ENCODE data around the gene ELMO1.

Gene ELMO1

DNA sequence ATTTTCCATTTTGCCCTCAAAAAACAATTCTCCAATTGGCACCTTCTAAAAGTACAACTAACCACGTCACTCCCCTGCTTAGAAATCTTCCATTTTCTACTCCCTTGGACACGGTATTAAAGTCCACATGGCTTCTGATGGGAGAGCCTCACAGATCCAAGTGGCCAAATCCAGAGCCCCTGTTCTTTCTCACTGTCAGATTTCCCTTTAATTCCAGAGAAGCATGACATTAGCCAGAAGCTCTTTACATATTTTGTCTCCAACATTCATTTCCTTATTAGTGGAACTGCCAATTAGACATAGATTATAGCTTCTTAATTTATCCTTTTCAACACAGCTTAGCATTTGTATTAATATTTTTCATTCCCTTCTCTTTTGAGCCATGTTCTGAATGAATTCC lies 118.7 kb downstream of the ELMO1 start:
- Mint-ChIP-seq H3K36me3 (ENCODE audit: low read depth) (peaks cover 82% of the 10 kb centered on the region), H3K9me3 (no peaks in the 10 kb centered on the region), H3K27me3 (no peaks in the 10 kb centered on the region), H3K4me1 (ENCODE audit: low read depth) (peaks cover 64% of the 10 kb centered on the region), H3K4me3 (no peak overlapping the region), H3K27ac (no peak overlapping the region)

GRCh38 chr7:37327288-37327687 lies 121.4 kb downstream of the ELMO1 start:
- Mint-ChIP-seq H3K36me3 (ENCODE audit: low read depth) (peaks cover 73% of the 10 kb centered on the region), H3K9me3 (no peaks in the 10 kb centered on the region), H3K27me3 (no peaks in the 10 kb centered on the region), H3K4me3 (no peak overlapping the region), H3K27ac (peak overlapping the region; percentile 23), H3K4me1 (ENCODE audit: low read depth) (peaks cover 46% of the 10 kb centered on the region)

DNA sequence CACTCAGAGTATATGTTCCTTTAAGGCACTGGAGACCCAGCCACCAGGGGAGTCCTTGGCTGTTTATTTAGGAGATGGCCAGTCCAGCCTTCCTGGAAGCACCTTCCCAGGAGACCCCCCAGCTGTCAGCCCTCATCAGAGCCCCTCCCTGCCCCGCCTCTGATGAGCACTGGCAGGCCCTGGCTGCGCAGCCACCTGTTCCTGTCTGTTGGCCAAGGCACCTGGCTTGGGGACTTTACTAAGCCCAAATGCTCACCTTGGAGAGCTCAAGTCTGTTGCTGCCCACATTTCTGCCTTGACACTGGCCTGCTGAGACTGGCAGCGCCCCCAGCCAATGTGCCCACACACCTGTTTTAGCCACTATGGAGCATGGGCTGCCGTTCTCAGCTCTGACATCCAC lies 124.7 kb downstream of the ELMO1 start:
- peaks cover 46% of the 10 kb centered on the region for H3K36me3 Mint-ChIP-seq (ENCODE audit: low read depth)

DNA sequence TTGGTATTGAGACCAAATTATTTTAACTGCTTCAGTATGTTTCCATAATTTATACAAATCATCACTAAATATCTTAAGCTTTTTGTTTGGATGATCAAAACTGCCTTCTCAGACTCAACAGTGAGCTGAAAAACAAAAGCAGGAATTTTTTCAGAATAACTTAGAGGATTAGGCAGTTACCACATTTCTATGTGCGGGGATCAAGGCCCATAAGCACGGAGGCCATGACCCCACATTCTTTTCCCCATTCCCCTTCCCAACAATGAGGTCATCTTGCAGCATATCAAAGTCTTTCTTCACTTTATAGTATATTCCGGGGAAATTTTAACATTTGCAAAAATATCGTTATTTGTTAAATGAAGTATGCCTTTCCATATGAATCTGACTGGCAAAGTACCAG lies 125.8 kb downstream of the ELMO1 start:
- H3K27me3 Mint-ChIP-seq, result no peaks in the 10 kb centered on the region
- H3K9me3 Mint-ChIP-seq, result no peaks in the 10 kb centered on the region
- peaks cover 11% of the 10 kb centered on the region for H3K4me1 Mint-ChIP-seq (ENCODE audit: low read depth)
- H3K27ac Mint-ChIP-seq, result no peak overlapping the region
- H3K36me3 Mint-ChIP-seq (ENCODE audit: low read depth), result peaks cover 36% of the 10 kb centered on the region
- H3K4me3 Mint-ChIP-seq, result no peak overlapping the region

More for the DNA sequence above, 124.7 kb downstream of the ELMO1 start:
- Mint-ChIP-seq H3K27ac (no peak overlapping the region), H3K4me1 (ENCODE audit: low read depth) (peaks cover 20% of the 10 kb centered on the region), H3K4me3 (no peak overlapping the region), H3K9me3 (no peaks in the 10 kb centered on the region), H3K27me3 (no peaks in the 10 kb centered on the region)

DNA sequence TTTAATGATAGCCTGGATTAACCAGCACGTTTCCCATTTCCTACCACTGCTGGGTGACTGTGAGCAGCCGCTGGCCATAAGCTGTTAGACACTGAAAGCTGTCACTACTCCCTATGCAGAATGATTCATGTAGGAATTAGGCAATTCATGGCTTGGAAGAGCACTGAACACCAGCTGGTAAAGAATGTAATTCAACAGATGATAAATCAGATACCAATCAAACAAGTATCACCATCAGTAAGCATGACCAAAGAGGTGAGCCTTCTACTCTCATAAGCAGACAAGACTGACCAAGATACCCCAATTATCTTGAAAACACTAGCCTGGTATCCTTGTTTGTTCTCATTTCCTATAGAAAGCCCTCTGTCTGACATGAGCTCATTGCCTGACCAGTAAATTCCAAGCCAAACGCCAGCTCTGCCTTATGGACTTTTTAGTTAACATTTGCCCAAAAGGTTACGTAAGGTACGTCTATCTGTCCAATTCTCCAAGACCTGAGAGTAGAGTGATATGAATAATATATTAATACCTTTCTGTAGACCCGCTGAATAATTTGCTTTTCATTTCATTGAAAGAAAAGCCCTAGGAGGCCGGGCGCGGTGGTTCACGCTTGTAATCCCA lies 127.7 kb downstream of the ELMO1 start:
- peaks cover 8% of the 10 kb centered on the region for H3K4me1 Mint-ChIP-seq (ENCODE audit: low read depth)
- peaks cover 3% of the 10 kb centered on the region for H3K9me3 Mint-ChIP-seq
- H3K27me3 Mint-ChIP-seq, result no peaks in the 10 kb centered on the region
- H3K27ac Mint-ChIP-seq, result no peak overlapping the region
- peaks cover 35% of the 10 kb centered on the region for H3K36me3 Mint-ChIP-seq (ENCODE audit: low read depth)
- H3K4me3 Mint-ChIP-seq, result no peak overlapping the region

- Mint-ChIP-seq H3K4me3 (no peak overlapping the region), H3K9me3 (peaks cover 3% of the 10 kb centered on the region), H3K36me3 (ENCODE audit: low read depth) (peaks cover 28% of the 10 kb centered on the region), H3K4me1 (ENCODE audit: low read depth) (peaks cover 13% of the 10 kb centered on the region), H3K27me3 (no peaks in the 10 kb centered on the region), H3K27ac (no peak overlapping the region)
Observed at GRCh38 chr7:37320140-37320847, 128.4 kb downstream of the ELMO1 start.

DNA sequence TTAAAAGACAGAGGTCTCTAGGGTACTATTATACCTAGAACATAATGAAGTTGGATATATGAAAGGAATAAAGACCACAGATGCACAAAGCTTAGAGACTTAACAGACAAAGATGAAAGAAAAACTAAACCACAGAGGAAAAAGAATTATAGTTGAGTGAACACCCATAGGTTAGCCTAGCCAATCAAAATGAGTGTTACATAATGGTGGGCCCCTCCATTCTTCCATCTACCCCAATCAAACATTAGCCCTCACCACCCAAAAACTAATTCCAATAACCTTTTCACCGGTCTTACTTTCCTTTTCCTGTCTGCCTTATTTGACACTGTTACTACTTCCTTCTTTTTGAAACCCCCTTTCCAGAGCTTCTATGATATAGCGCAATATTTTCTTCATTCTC lies 130.1 kb downstream of the ELMO1 start:
- Mint-ChIP-seq H3K4me3 (no peak overlapping the region), H3K27ac (no peak overlapping the region), H3K9me3 (peaks cover 3% of the 10 kb centered on the region), H3K4me1 (ENCODE audit: low read depth) (peaks cover 29% of the 10 kb centered on the region), H3K27me3 (no peaks in the 10 kb centered on the region), H3K36me3 (ENCODE audit: low read depth) (peaks cover 31% of the 10 kb centered on the region)

DNA sequence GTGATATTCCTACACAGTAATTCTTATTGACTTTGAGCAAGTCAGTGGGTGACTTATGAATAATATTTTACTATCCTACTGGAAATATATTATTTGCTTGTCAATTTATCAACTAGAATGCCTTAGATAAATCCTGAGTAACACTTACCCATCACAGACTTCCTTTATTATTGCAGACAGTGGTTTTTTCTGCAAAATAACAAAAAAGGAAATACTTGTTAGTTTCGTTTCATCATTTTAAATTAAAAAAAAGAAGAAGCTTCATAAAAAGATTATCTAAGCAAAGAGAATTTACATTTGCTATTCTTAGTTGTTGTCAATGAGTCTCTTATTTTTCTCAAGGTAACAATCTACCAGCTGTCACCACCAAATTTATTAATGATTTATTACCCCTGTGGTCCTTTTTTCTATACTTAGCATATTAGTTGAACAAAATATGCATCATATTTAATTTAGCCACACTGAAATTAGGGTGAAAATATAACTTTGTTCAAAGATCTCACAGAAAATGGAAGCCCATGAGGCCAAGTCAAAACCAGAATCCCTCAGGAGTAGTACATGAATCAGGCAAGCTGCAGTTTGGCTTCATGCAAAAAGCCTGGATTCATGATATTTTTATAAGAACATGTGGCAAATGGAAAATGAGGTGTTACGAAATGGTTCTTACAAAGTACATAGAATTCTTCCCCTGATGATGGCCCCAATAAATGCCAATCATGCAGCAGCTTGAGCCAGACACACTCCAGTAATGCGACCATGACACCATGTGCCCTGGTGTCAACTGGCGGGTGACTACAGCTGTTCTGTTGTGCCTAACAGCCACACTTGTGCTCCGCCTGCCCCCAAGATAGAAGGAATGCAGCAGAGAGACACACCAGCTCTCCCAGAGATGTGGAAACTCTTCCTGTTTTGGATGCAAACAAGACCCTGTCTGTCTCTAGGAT lies 132.6 kb downstream of the ELMO1 start:
- Mint-ChIP-seq H3K27ac (no peak overlapping the region), H3K4me3 (no peak overlapping the region), H3K27me3 (no peaks in the 10 kb centered on the region), H3K4me1 (ENCODE audit: low read depth) (peaks cover 52% of the 10 kb centered on the region), H3K36me3 (ENCODE audit: low read depth) (peaks cover 47% of the 10 kb centered on the region), H3K9me3 (peaks cover 3% of the 10 kb centered on the region)

GRCh38 chr7:37312608-37313007 lies 136.1 kb downstream of the ELMO1 start:
- Mint-ChIP-seq H3K36me3 (ENCODE audit: low read depth) (peaks cover 78% of the 10 kb centered on the region), H3K27me3 (no peaks in the 10 kb centered on the region), H3K4me1 (ENCODE audit: low read depth) (peaks cover 80% of the 10 kb centered on the region), H3K9me3 (peaks cover 15% of the 10 kb centered on the region), H3K27ac (no peak overlapping the region), H3K4me3 (no peak overlapping the region)

GRCh38 chr7:37311355-37311754 lies 137.3 kb downstream of the ELMO1 start:
- H3K27ac Mint-ChIP-seq, result peak overlapping the region; percentile 84
- peaks cover 80% of the 10 kb centered on the region for H3K36me3 Mint-ChIP-seq (ENCODE audit: low read depth)
- H3K4me3 Mint-ChIP-seq, result no peak overlapping the region
- no peaks in the 10 kb centered on the region for H3K27me3 Mint-ChIP-seq
- H3K4me1 Mint-ChIP-seq (ENCODE audit: low read depth), result peaks cover 76% of the 10 kb centered on the region
- H3K9me3 Mint-ChIP-seq, result peaks cover 13% of the 10 kb centered on the region

DNA sequence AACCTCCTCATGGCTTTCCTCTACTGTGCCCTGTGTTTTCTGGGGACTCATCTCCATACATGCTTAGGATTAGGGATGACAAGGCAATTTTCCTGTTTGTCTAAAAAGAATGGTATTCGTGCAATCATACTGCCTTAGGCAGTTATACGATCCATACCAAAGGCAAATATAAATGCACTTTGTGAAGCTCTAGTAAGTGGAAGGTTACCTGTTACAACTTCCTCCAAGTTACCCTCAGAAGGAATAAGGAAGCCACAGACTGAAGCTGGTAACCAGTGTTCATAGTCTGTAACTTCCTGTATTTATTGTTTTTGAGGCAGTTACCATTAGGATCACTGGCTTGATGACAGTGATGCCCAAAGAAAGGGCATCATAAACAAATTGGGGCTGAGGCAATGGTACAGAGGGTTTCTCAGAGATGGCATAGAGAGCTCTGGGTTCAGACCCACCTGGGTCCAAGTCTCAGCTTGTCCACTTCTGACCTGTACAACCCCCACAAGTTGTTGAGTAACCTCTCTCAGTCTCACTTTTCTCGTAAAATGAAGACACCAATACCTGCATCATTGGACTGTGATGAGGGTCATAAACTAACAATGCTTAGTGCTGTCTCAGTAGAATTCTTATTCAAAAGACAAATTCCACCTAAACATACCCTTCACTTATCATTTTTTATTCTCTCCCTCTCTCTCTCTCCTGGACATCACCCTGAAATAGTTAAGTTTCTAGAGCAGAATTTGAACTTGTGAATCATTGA lies 138.2 kb downstream of the ELMO1 start:
- Mint-ChIP-seq H3K27me3 (no peaks in the 10 kb centered on the region), H3K36me3 (ENCODE audit: low read depth) (peaks cover 84% of the 10 kb centered on the region), H3K27ac (peak overlapping the region; percentile 84), H3K4me1 (ENCODE audit: low read depth) (peaks cover 73% of the 10 kb centered on the region), H3K9me3 (peaks cover 12% of the 10 kb centered on the region), H3K4me3 (no peak overlapping the region)

- Mint-ChIP-seq H3K27me3 (no peaks in the 10 kb centered on the region), H3K27ac (no peak overlapping the region)
Observed at GRCh38 chr7:37309493-37309892, 139.2 kb downstream of the ELMO1 start.

DNA sequence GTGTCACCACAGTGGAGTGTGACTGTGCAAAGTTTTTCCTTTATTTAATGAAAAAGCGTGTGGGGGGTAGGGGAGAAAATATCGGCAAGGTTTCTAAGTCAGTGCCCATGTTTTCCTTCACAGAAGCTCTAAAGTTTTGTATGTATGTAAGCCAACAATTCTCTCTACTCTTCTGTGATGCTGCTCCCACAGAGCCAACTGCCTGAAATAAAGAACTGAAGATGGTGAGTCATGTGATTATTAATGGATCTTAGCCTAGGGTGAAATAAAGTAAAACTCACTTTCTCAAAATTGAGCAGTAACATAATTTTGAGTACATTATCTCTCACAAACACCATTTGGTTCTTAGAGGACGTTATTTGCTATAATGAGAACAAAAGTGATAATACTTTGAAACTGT lies 143.7 kb downstream of the ELMO1 start:
- no peaks in the 10 kb centered on the region for H3K27me3 Mint-ChIP-seq
- H3K4me3 Mint-ChIP-seq, result no peak overlapping the region
- peaks cover 89% of the 10 kb centered on the region for H3K36me3 Mint-ChIP-seq (ENCODE audit: low read depth)
- H3K27ac Mint-ChIP-seq, result no peak overlapping the region
- H3K9me3 Mint-ChIP-seq, result peaks cover 12% of the 10 kb centered on the region
- H3K4me1 Mint-ChIP-seq (ENCODE audit: low read depth), result peaks cover 24% of the 10 kb centered on the region

More at GRCh38 chr7:37309493-37309892, 139.2 kb downstream of the ELMO1 start:
- H3K4me1 Mint-ChIP-seq (ENCODE audit: low read depth), result peaks cover 64% of the 10 kb centered on the region
- peaks cover 12% of the 10 kb centered on the region for H3K9me3 Mint-ChIP-seq
- H3K36me3 Mint-ChIP-seq (ENCODE audit: low read depth), result peaks cover 90% of the 10 kb centered on the region
- no peak overlapping the region for H3K4me3 Mint-ChIP-seq

- Mint-ChIP-seq H3K4me1 (ENCODE audit: low read depth) (peaks cover 7% of the 10 kb centered on the region), H3K27ac (no peak overlapping the region), H3K36me3 (ENCODE audit: low read depth) (peaks cover 36% of the 10 kb centered on the region), H3K4me3 (no peak overlapping the region), H3K27me3 (no peaks in the 10 kb centered on the region), H3K9me3 (no peaks in the 10 kb centered on the region)
Observed at GRCh38 chr7:37297546-37297945, 151.1 kb downstream of the ELMO1 start.

Data from stimulated activated naive CD8-positive, alpha-beta T cell treated with anti-CD3 and anti-CD28 coated beads, Interleukin-15, Interleukin-2, amounts not matched to agents 100 ng/mL and 50 ng/mL, for 24 hours (primary cell).